Keratinocyte (primary cell): ENCODE results near the gene EMX1. TPM values are rescaled to one million over a fixed set of nuclear protein-coding genes. Genes with fewer than 3 reads are reported as not detected.
A peak's percentile ranks its signal among the peaks of the same experiment; 100 is the strongest.

Experiments used
- DNase-seq: peaks from one replicate; pipeline ENCODE4 v3.0.0-alpha.2; 2011; ENCODE audit warnings: low read depth, missing footprints, low spot score
- FAIRE-seq: peaks from 2 replicates; lab custom pipeline; 2011; peaks lifted over from hg19 to GRCh38; lab: Jason Lieb, UNC
- H2AFZ ChIP-seq: 2 replicates; pipeline ENCODE4 v1.6.0; 2012; ENCODE audit warnings: low read length, control low read depth, inconsistent platforms; ENCODE audit not compliant: control insufficient read depth
- H3K27ac ChIP-seq: 2 replicates; pipeline ENCODE4 v1.5.1; 2011; ENCODE audit warnings: low read length; ENCODE audit not compliant: control insufficient read depth, insufficient read depth
- H3K27me3 ChIP-seq: 3 replicates; pipeline ENCODE4 v1.6.0; 2011; ENCODE audit warnings: low read length; ENCODE audit not compliant: control insufficient read depth, insufficient read depth; ENCODE audit errors: extremely low read depth
- H3K36me3 ChIP-seq, 2 experiments: 2 replicates in 1 of 2; 3 replicates in 1 of 2; pipeline ENCODE4 v1.5.1; 2011; ENCODE audit warnings: low read length in 2 of 2, mild to moderate bottlenecking in 1 of 2; ENCODE audit not compliant: control insufficient read depth in 2 of 2, insufficient read depth in 2 of 2; ENCODE audit errors: extremely low read depth in 1 of 2
- H3K4me1 ChIP-seq: 3 replicates; pipeline ENCODE4 v1.5.1; 2011; ENCODE audit warnings: low read length; ENCODE audit not compliant: control insufficient read depth, insufficient read depth; ENCODE audit errors: extremely low read depth
- H3K4me2 ChIP-seq: 3 replicates; pipeline ENCODE4 v1.6.0; 2011; ENCODE audit warnings: low read depth, low read length; ENCODE audit not compliant: control insufficient read depth, insufficient read depth; ENCODE audit errors: extremely low read depth
- H3K4me3 ChIP-seq, 3 experiments: fragments of 200-600 bp in 1 of 3; sonication (generic) in 1 of 3; 2 replicates in 2 of 3; 3 replicates in 1 of 3; pipeline ENCODE4 v1.5.1; 2011 to 2016; ENCODE audit warnings: low read length in 3 of 3, mild to moderate bottlenecking in 3 of 3, control low read depth in 2 of 3, inconsistent platforms in 1 of 3, low read depth in 1 of 3, mixed read lengths in 1 of 3, mixed run types in 1 of 3, moderate library complexity in 1 of 3; ENCODE audit not compliant: control insufficient read depth in 2 of 3, insufficient read depth in 2 of 3; ENCODE audit errors: extremely low read depth in 1 of 3
- H3K79me2 ChIP-seq: 2 replicates; pipeline ENCODE4 v1.6.0; 2012; ENCODE audit warnings: low read length; ENCODE audit not compliant: control insufficient read depth, insufficient read depth
- H3K9ac ChIP-seq: 3 replicates; pipeline ENCODE4 v1.6.0; 2011; ENCODE audit warnings: low read length; ENCODE audit not compliant: control insufficient read depth, insufficient read depth; ENCODE audit errors: extremely low read depth
- H3K9me1 ChIP-seq: 3 replicates; pipeline ENCODE4 v1.6.0; 2011; ENCODE audit warnings: low read length; ENCODE audit not compliant: control insufficient read depth, insufficient read depth; ENCODE audit errors: extremely low read depth
- H3K9me3 ChIP-seq: 2 replicates; pipeline ENCODE4 v1.5.1; 2012; ENCODE audit warnings: low read depth, low read length; ENCODE audit not compliant: control insufficient read depth
- H4K20me1 ChIP-seq: 3 replicates; pipeline ENCODE4 v1.6.0; 2011; ENCODE audit warnings: low read length; ENCODE audit not compliant: control insufficient read depth, insufficient read depth; ENCODE audit errors: extremely low read depth
- EZH2 ChIP-seq: IDR thresholded peaks from one replicate; pipeline ENCODE4 v1.6.1; 2012; ENCODE audit warnings: inconsistent platforms, mild to moderate bottlenecking, low read length, moderate library complexity
- dilution Hi-C: fragments of 300-500 bp; cut with MboI; formaldehyde crosslinking; loops from one replicate; pipeline ENCODE4 v1.7.0; 2020; ENCODE audit warnings: low sequenced_read_pairs; ENCODE audit not compliant: extremely low pct_ligation_motif_present
- polyA plus RNA-seq, 5 experiments: library from polyadenylated mRNA; depleted of rRNA in 3 of 5; stranded (reverse) in 3 of 5; stranded (forward) in 1 of 5; unstranded in 1 of 5; fragments of >200 nt; gene quantifications; 1 replicate in 1 of 5; 2 replicates in 3 of 5; 3 replicates in 1 of 5; pipeline versions ENCODE4 v1.2.1 to v1.2.3, GENCODE V29; 2011 to 2012; ENCODE audit warnings: missing spikeins in 2 of 5, low read depth in 1 of 5, low replicate concordance in 1 of 5
- TF ChIP-seq, protein P1 (sequence below), 3 experiments: IDR thresholded peaks in 1 of 3; conservative IDR thresholded peaks in 1 of 3; optimal IDR thresholded peaks in 1 of 3; 2 replicates in 2 of 3; 3 replicates in 1 of 3; pipeline versions ENCODE3 to v1.5.1; 2011; ENCODE audit warnings: low read length in 3 of 3, mild to moderate bottlenecking in 3 of 3, moderate library complexity in 2 of 3, control low read depth in 1 of 3, inconsistent platforms in 1 of 3; ENCODE audit not compliant: insufficient read depth in 2 of 3; ENCODE audit errors: extremely low read depth in 1 of 3

The EMX1 gene
- polyA plus RNA-seq, 1 donor (not counting 4 experiments of a cell fraction or from before 2014, with no cell fraction given) = not detected

- H3K4me2 ChIP-seq = peak overlapping the region; percentile 41
- TF ChIP-seq EZH2 = peak; percentile 66
- TF ChIP-seq, protein P1, sequence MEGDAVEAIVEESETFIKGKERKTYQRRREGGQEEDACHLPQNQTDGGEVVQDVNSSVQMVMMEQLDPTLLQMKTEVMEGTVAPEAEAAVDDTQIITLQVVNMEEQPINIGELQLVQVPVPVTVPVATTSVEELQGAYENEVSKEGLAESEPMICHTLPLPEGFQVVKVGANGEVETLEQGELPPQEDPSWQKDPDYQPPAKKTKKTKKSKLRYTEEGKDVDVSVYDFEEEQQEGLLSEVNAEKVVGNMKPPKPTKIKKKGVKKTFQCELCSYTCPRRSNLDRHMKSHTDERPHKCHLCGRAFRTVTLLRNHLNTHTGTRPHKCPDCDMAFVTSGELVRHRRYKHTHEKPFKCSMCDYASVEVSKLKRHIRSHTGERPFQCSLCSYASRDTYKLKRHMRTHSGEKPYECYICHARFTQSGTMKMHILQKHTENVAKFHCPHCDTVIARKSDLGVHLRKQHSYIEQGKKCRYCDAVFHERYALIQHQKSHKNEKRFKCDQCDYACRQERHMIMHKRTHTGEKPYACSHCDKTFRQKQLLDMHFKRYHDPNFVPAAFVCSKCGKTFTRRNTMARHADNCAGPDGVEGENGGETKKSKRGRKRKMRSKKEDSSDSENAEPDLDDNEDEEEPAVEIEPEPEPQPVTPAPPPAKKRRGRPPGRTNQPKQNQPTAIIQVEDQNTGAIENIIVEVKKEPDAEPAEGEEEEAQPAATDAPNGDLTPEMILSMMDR (optimal IDR thresholded peaks at IDR 0.05 in 1 of 3, IDR thresholded peaks at IDR 0.05 in 1 of 3, conservative IDR thresholded peaks at IDR 0.05 in 1 of 3; ENCODE audit: extremely low read depth in 1 of 3, insufficient read depth in 2 of 3, low read length in 3 of 3) = no peak
- H3K36me3 ChIP-seq = no peaks in the 10 kb centered on the region
- H3K9me1 ChIP-seq = no peaks in the 10 kb centered on the region
- no peak overlapping the region for H3K4me3 ChIP-seq
- H2AFZ ChIP-seq = no peak overlapping the region
- H4K20me1 ChIP-seq = peaks cover 7% of the 10 kb centered on the region
- dilution Hi-C loops = no loop called here
- no peak overlapping the region for H3K27ac ChIP-seq
- DNase-seq (no peak), FAIRE-seq (no peak)
- peaks cover 10% of the 10 kb centered on the region for H3K4me1 ChIP-seq
- H3K9ac ChIP-seq = no peak overlapping the region
- H3K79me2 ChIP-seq = no peaks in the 10 kb centered on the region
- no peaks in the 10 kb centered on the region for H3K9me3 ChIP-seq
- peaks cover 100% of the 10 kb centered on the region for H3K27me3 ChIP-seq
Measured at GRCh38 chr2:72924353-72925240, 7.3 kb downstream of the EMX1 start.

DNA sequence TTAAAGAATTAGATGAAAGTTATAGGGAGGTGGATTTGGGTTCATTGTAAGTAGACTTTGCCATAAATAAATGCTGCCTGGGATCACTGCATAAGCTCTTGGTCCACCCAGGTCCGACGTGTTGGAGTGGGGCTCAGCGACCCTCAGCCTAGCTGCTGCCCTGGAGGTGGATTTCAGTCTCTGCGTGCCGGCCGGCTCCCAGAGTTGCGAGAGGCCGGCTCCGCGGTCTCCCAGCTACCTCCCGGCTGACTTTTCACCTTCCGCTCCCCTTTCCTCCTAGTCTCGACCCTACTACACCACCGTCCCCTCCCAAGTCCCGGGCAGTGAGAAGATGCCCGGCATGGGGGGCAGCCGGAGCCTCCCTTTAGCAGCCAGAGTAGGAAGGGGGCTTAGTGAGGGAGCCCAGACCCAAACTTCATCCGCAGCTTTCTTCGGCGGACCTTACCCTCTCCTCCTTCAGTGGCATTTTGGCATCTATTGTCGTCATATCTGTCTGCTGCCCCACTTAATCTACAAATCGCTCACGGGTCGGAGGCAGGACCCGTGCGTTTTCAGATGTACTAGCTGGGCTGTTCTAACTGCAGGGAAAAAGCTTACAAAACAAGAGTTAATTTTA lies 8.1 kb downstream of the EMX1 start:
- no peak for DNase-seq
- no peak overlapping the region for H3K9ac ChIP-seq
- H3K79me2 ChIP-seq = no peaks in the 10 kb centered on the region
- H3K9me3 ChIP-seq = no peaks in the 10 kb centered on the region
- TF ChIP-seq, protein P1 (optimal IDR thresholded peaks at IDR 0.05 in 1 of 3, IDR thresholded peaks at IDR 0.05 in 1 of 3, conservative IDR thresholded peaks at IDR 0.05 in 1 of 3; ENCODE audit: extremely low read depth in 1 of 3, insufficient read depth in 2 of 3, low read length in 3 of 3) = no peak
- peak; percentile 45 for TF ChIP-seq EZH2
- peaks cover 93% of the 10 kb centered on the region for H3K27me3 ChIP-seq
- no peak overlapping the region for H3K4me2 ChIP-seq
- no peak overlapping the region for H2AFZ ChIP-seq
- FAIRE-seq = no peak
- no peaks in the 10 kb centered on the region for H3K9me1 ChIP-seq
- H3K27ac ChIP-seq = no peak overlapping the region
- H3K4me3 ChIP-seq = no peak overlapping the region
- dilution Hi-C loops = no loop called here
- peaks cover 4% of the 10 kb centered on the region for H4K20me1 ChIP-seq
- peaks cover 5% of the 10 kb centered on the region for H3K4me1 ChIP-seq
- no peaks in the 10 kb centered on the region for H3K36me3 ChIP-seq
